Ascending aorta (tissue), 2 donors: ENCODE results near the gene PDIA6. TPM values are rescaled to one million over a fixed set of nuclear protein-coding genes. Genes with fewer than 3 reads are reported as not detected.

Experiments
- DNase-seq, 2 donors: peaks; one replicate each; pipeline ENCODE4 v3.0.0-alpha.2; 2019; ENCODE audit warnings: low spot score in 2 of 2
- H3K27ac ChIP-seq, 2 donors: fragments of 200-600 bp; sonication (generic); one replicate each; pipeline ENCODE4 v1.5.1; 2016 to 2017; ENCODE audit warnings: mild to moderate bottlenecking in 1 of 2
- H3K27me3 ChIP-seq: fragments of 200-600 bp; sonication (generic); one replicate; pipeline ENCODE4 v1.5.1; 2017
- H3K36me3 ChIP-seq, 2 donors: fragments of 200-600 bp; sonication (generic); one replicate each; pipeline ENCODE4 v1.5.1; 2016
- H3K4me1 ChIP-seq, 2 donors: fragments of 200-600 bp; sonication (generic); one replicate each; pipeline ENCODE4 v1.5.1; 2016 to 2017; ENCODE audit warnings: mild to moderate bottlenecking in 1 of 2
- H3K4me3 ChIP-seq, 2 donors: fragments of 200-600 bp; sonication (generic); one replicate each; pipeline ENCODE4 v1.5.1; 2016 to 2017; ENCODE audit warnings: mild to moderate bottlenecking in 1 of 2
- H3K9me3 ChIP-seq, 2 donors: fragments of 200-600 bp; sonication (generic); one replicate each; pipeline ENCODE4 v1.5.1; 2016
- CTCF ChIP-seq, 3 experiments: fragments of 200-600 bp in 2 of 3; fragments of 450-650 bp in 1 of 3; sonication (generic) in 2 of 3; IDR thresholded peaks; one replicate each; pipeline ENCODE4 v1.5.1; 2016 to 2019; ENCODE audit warnings: antibody characterized with exemption in 3 of 3, mild to moderate bottlenecking in 1 of 3, moderate library complexity in 1 of 3
- intact Hi-C: fragments of 100-400 bp; cut with DNase I; formaldehyde crosslinking; loops from one replicate; pipeline ENCODE4 v1.15.1; 2023
- total RNA-seq: library from RNA; depleted of rRNA; stranded (reverse); fragments of >200 nt; gene quantifications from one replicate; pipeline ENCODE4 v1.1.0, GENCODE V29; 2016

The PDIA6 gene
- total RNA-seq, 1 donor from 2014 or later, result 56.4 TPM

- no peak for DNase-seq
- intact Hi-C loops, result no loop called here
- Histone ChIP-seq H3K27ac (no peak overlapping the region), H3K9me3 (no peaks in the 10 kb centered on the region), H3K36me3 (no peaks in the 10 kb centered on the region), H3K4me3 (no peak overlapping the region), H3K27me3 (no peaks in the 10 kb centered on the region), H3K4me1 (no peaks in the 10 kb centered on the region)
- TF ChIP-seq CTCF (IDR thresholded peaks at IDR 0.05), result no peak
Observed at GRCh38 chr2:10762651-10763460, 49.7 kb downstream of the PDIA6 start.

- no peak overlapping the region for H3K4me3 ChIP-seq
- no peak overlapping the region for H3K27ac ChIP-seq
- no peaks in the 10 kb centered on the region for H3K4me1 ChIP-seq
- no peak for DNase-seq
- H3K9me3 ChIP-seq, result no peaks in the 10 kb centered on the region
- H3K27me3 ChIP-seq, result no peaks in the 10 kb centered on the region
- intact Hi-C loops, result no loop called here
- no peak for TF ChIP-seq CTCF (IDR thresholded peaks at IDR 0.05)
- no peaks in the 10 kb centered on the region for H3K36me3 ChIP-seq
Observed at GRCh38 chr2:10761591-10761990, 51.0 kb downstream of the PDIA6 start.

- H3K9me3 ChIP-seq, result no peaks in the 10 kb centered on the region
- H3K27ac ChIP-seq, result no peak overlapping the region
- DNase-seq, result no peak
- H3K4me3 ChIP-seq, result no peak overlapping the region
- no peaks in the 10 kb centered on the region for H3K36me3 ChIP-seq
- H3K27me3 ChIP-seq, result no peaks in the 10 kb centered on the region
- TF ChIP-seq CTCF (IDR thresholded peaks at IDR 0.05), result no peak
- intact Hi-C loops, result no loop called here
- no peaks in the 10 kb centered on the region for H3K4me1 ChIP-seq
Observed at GRCh38 chr2:10760794-10761504, 51.6 kb downstream of the PDIA6 start.

- DNase-seq, result no peak
- no peak for TF ChIP-seq CTCF (IDR thresholded peaks at IDR 0.05)
- no peak overlapping the region for H3K27ac ChIP-seq
Observed at GRCh38 chr2:10759151-10759714, 53.4 kb downstream of the PDIA6 start.

GRCh38 chr2:10757814-10758286 lies 54.7 kb downstream of the PDIA6 start:
- intact Hi-C loops, result no loop called here
- TF ChIP-seq CTCF (IDR thresholded peaks at IDR 0.05), result no peak
- Histone ChIP-seq H3K9me3 (no peaks in the 10 kb centered on the region), H3K4me1 (no peaks in the 10 kb centered on the region), H3K36me3 (no peaks in the 10 kb centered on the region), H3K27ac (no peak overlapping the region), H3K27me3 (no peaks in the 10 kb centered on the region), H3K4me3 (no peak overlapping the region)
- DNase-seq, result no peak

More at GRCh38 chr2:10759151-10759714, 53.4 kb downstream of the PDIA6 start:
- Histone ChIP-seq H3K9me3 (no peaks in the 10 kb centered on the region), H3K4me1 (no peaks in the 10 kb centered on the region), H3K4me3 (no peak overlapping the region), H3K27me3 (no peaks in the 10 kb centered on the region), H3K36me3 (no peaks in the 10 kb centered on the region)
- intact Hi-C loops, result no loop called here
